C4-2B (cell line): Measurements from ENCODE around the gene HOXC5.

Source experiments
- H3K27ac ChIP-seq: fragments of 450-650 bp; 2 replicates; pipeline ENCODE4 v1.5.1; 2017
- CTCF ChIP-seq: fragments of 450-650 bp; conservative IDR thresholded peaks from 2 replicates; pipeline ENCODE4 v1.5.1; 2017; ENCODE audit warnings: mild to moderate bottlenecking
- ZFX ChIP-seq: fragments of 450-650 bp; IDR thresholded peaks from 2 replicates; pipeline ENCODE4 v1.6.1; 2017

Gene HOXC5

GRCh38 chr12:54019091-54019811 lies 13.6 kb upstream of the HOXC5 start:
- TF ChIP-seq CTCF (no peak), ZFX (no peak)
- no peak overlapping the region; the same call in 1 of the 2 replicates for H3K27ac ChIP-seq

GRCh38 chr12:54019924-54020590 lies 12.8 kb upstream of the HOXC5 start:
- no peak for TF ChIP-seq ZFX
- no peak for TF ChIP-seq CTCF
- H3K27ac ChIP-seq: no peak overlapping the region

- no peak for TF ChIP-seq ZFX
- TF ChIP-seq CTCF: no peak
- H3K27ac ChIP-seq: no peak overlapping the region
Observed at GRCh38 chr12:54020591-54021405, 12.1 kb upstream of the HOXC5 start.

GRCh38 chr12:54021432-54022013 lies 11.3 kb upstream of the HOXC5 start:
- H3K27ac ChIP-seq: peak overlapping the region; percentile 3; the same call in 1 of the 2 replicates
- TF ChIP-seq ZFX: no peak
- TF ChIP-seq CTCF: peak; percentile 64

- H3K27ac ChIP-seq: no peak overlapping the region
Observed at GRCh38 chr12:54022960-54023884, 9.6 kb upstream of the HOXC5 start.

More at GRCh38 chr12:54022960-54023884, 9.6 kb upstream of the HOXC5 start:
- TF ChIP-seq ZFX (no peak), CTCF (no peak)
